Suprapubic skin (tissue), 4 donors: Measurements from ENCODE around the gene MAFF. TPM values are rescaled to one million over a fixed set of nuclear protein-coding genes. Genes with fewer than 3 reads are reported as not detected.

Experiments
- DNase-seq, 2 donors: peaks; one replicate each; pipeline ENCODE4 v3.0.0-alpha.2; 2019; ENCODE audit warnings: low spot score in 2 of 2
- H3K27ac ChIP-seq: fragments of 200-600 bp; sonication (generic); one replicate; pipeline ENCODE4 v1.5.1; 2019
- H3K27me3 ChIP-seq: fragments of 200-600 bp; sonication (generic); one replicate; pipeline ENCODE4 v1.5.1; 2019
- H3K36me3 ChIP-seq: fragments of 200-600 bp; sonication (generic); one replicate; pipeline ENCODE4 v1.5.1; 2019
- H3K4me1 ChIP-seq: fragments of 200-600 bp; sonication (generic); one replicate; pipeline ENCODE4 v1.5.1; 2019
- H3K4me3 ChIP-seq: fragments of 200-600 bp; sonication (generic); one replicate; pipeline ENCODE4 v1.5.1; 2019; ENCODE audit warnings: mild to moderate bottlenecking
- H3K9me3 ChIP-seq: fragments of 200-600 bp; sonication (generic); one replicate; pipeline ENCODE4 v1.5.1; 2019
- CTCF ChIP-seq, 2 donors: fragments of 200-600 bp in 1 of 2; fragments of 450-650 bp in 1 of 2; sonication (generic) in 1 of 2; IDR thresholded peaks; one replicate each; pipeline ENCODE4 v1.5.1; 2016 to 2019; ENCODE audit warnings: antibody characterized with exemption in 2 of 2, mild to moderate bottlenecking in 1 of 2, moderate library complexity in 1 of 2
- EP300 ChIP-seq: sonication (generic); formaldehyde crosslinking; IDR thresholded peaks from one replicate; pipeline ENCODE4 v1.6.1; 2017; ENCODE audit warnings: antibody characterized with exemption
- POLR2A ChIP-seq, 2 donors: fragments of 450-650 bp; IDR thresholded peaks; one replicate each; pipeline ENCODE4 v1.6.1; 2017; ENCODE audit warnings: antibody characterized with exemption in 2 of 2, mild to moderate bottlenecking in 2 of 2, moderate library complexity in 2 of 2
- POLR2AphosphoS5 ChIP-seq, 3 donors: sonication (generic); formaldehyde crosslinking; IDR thresholded peaks; one replicate each; pipeline ENCODE4 v1.6.1; 2017; ENCODE audit warnings: antibody characterized with exemption in 3 of 3
- WGBS: methylation state at CpG from one replicate; pipeline ENCODE4 v1.1.5; 2018; 5-methylcytosine and 5-hydroxymethylcytosine counted together
- total RNA-seq, 4 donors: library from RNA; depleted of rRNA; stranded (reverse); fragments of >200 nt; gene quantifications; one replicate each; pipeline ENCODE4 v1.1.0, GENCODE V29; 2016

Gene MAFF
- total RNA-seq, 4 donors from 2014 or later, result 27.3 to 70.1 (median 52.8) TPM

DNA sequence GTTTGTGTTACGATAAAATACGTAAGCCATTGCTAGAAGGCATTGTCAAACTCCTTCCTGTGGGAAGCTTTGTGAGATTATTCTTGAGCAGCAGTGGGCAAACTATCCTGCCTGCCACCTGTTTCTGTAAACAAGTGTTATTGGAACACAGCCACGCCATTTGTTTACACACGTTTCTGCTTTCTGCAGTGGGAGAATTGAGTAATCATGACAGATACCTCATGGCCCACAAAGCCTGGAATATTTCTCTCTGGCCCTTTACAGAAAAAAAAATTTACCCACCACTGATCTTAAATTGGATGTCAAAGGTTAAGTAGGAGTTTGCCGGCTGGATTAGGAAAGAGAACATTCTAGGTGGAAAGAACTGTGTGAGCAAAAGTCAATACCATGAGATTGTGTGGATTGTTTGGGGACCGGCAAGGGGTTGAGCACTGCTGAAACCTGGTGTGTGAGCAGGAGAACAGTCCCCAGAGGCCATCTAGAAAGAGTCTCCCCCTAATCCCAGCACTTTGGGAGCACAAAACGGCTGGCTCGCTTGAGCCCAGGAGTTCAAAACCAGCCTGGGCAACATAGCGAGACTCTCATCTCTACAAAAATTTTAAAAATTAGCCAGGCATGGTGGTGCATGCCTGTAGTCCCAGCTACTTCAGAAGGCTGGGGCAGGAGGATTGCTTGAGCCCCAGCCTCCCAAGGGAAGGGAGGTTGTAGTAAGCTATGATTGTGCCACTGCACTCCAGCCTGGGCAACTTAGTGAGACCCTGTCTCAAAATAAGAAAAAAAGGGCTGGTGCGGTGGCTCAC lies 14.2 kb upstream of the MAFF start:
- Histone ChIP-seq H3K27me3 (no peaks in the 10 kb centered on the region), H3K36me3 (no peaks in the 10 kb centered on the region), H3K27ac (no peak overlapping the region), H3K4me3 (no peak overlapping the region), H3K4me1 (peaks cover 10% of the 10 kb centered on the region), H3K9me3 (no peaks in the 10 kb centered on the region)
- 62% methylated on average over 10 of the region's 10 CpGs for WGBS
- DNase-seq, result no peak
- TF ChIP-seq EP300 (no peak), CTCF (IDR thresholded peaks at IDR 0.05) (no peak), POLR2A (IDR thresholded peaks at IDR 0.05) (no peak), POLR2AphosphoS5 (IDR thresholded peaks at IDR 0.05) (no peak)

DNA sequence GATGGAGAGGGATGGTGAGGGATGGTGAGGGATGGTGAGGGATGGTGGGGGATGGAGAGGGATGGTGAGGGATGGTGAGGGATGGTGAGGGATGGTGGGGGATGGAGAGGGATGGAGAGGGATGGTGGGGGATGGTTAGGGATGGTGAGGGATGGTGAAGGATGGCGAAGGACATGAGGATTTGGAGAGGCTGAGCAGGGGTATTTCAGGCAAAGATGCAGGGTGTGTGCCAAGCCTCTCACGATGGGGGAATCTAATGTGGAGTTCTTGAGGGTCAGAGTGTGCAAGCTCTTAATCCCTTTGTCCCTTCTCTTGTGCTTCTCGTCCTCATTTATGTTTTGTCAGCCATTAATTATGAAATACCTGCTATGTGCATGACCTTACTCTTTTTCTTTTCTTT lies 12.7 kb upstream of the MAFF start:
- DNase-seq, result no peak
- no peaks in the 10 kb centered on the region for H3K36me3 ChIP-seq
- no peak overlapping the region for H3K4me3 ChIP-seq
- no peak overlapping the region for H3K27ac ChIP-seq
- peaks cover 10% of the 10 kb centered on the region for H3K4me1 ChIP-seq
- no peaks in the 10 kb centered on the region for H3K9me3 ChIP-seq
- H3K27me3 ChIP-seq, result no peaks in the 10 kb centered on the region
- TF ChIP-seq POLR2A (IDR thresholded peaks at IDR 0.05), result no peak
- TF ChIP-seq EP300, result no peak
- no peak for TF ChIP-seq CTCF (IDR thresholded peaks at IDR 0.05)
- no peak for TF ChIP-seq POLR2AphosphoS5 (IDR thresholded peaks at IDR 0.05)
- 83% methylated on average over 3 of the region's 3 CpGs for WGBS

- Histone ChIP-seq H3K4me3 (no peak overlapping the region), H3K27me3 (no peaks in the 10 kb centered on the region), H3K4me1 (peaks cover 10% of the 10 kb centered on the region), H3K36me3 (no peaks in the 10 kb centered on the region), H3K9me3 (no peaks in the 10 kb centered on the region), H3K27ac (no peak overlapping the region)
- WGBS, result 45% methylated on average over 6 of the region's 6 CpGs
- no peak for DNase-seq
- TF ChIP-seq EP300, result no peak
- no peak for TF ChIP-seq POLR2A (IDR thresholded peaks at IDR 0.05)
- TF ChIP-seq POLR2AphosphoS5 (IDR thresholded peaks at IDR 0.05), result no peak
- TF ChIP-seq CTCF (IDR thresholded peaks at IDR 0.05), result no peak
Measured at GRCh38 chr22:38190581-38190980, 11.2 kb upstream of the MAFF start.

GRCh38 chr22:38191055-38191454 lies 10.7 kb upstream of the MAFF start:
- H3K27me3 ChIP-seq, result no peaks in the 10 kb centered on the region
- TF ChIP-seq EP300, result no peak
- no peak for TF ChIP-seq POLR2A (IDR thresholded peaks at IDR 0.05)
- TF ChIP-seq CTCF (IDR thresholded peaks at IDR 0.05), result no peak
- no peak for TF ChIP-seq POLR2AphosphoS5 (IDR thresholded peaks at IDR 0.05)
- 97% methylated on average over 14 of the region's 14 CpGs for WGBS
- H3K4me3 ChIP-seq, result no peak overlapping the region
- no peak overlapping the region for H3K27ac ChIP-seq
- peaks cover 10% of the 10 kb centered on the region for H3K4me1 ChIP-seq
- H3K36me3 ChIP-seq, result no peaks in the 10 kb centered on the region
- DNase-seq, result no peak
- H3K9me3 ChIP-seq, result no peaks in the 10 kb centered on the region

DNA sequence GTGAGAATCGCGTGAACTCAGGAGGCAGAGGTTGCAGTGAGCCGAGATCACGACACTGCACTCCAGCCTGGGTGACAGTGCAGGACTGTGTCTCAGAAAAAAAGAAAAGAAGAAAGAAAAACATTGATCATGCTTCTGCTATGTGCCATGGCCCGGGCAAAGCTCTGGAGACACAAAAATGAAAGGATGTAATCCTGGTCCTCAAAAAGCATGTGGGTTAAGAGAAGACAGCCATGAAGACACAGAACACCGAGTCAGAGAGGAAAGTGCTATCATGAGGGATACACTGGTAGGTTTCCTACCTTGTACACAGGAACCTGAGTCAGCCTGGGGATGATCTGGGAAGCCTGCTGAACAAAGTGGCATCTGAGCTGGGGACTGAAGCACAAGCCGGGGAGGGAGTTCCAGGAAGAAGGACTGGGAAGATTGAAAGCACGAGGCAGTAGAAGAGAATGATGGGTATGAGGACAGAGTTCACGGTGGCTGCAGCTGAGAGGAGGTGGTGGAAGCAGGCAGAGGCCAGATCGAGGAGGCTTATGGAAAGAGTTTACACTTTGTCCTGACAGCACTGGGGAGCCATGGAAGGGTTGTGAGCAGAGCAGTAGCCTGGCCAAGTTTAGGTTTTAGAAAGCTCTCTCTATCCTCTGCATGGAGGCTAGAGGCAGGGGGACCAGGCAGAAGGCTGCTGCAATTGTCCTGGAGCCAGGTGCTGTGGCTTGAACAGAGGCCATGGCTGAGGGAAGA lies 9.9 kb upstream of the MAFF start:
- 88% methylated on average over 10 of the region's 10 CpGs for WGBS
- DNase-seq, result no peak
- no peaks in the 10 kb centered on the region for H3K9me3 ChIP-seq

More for the DNA sequence above, 9.9 kb upstream of the MAFF start:
- Histone ChIP-seq H3K4me1 (peaks cover 4% of the 10 kb centered on the region), H3K36me3 (no peaks in the 10 kb centered on the region), H3K27ac (no peak overlapping the region), H3K4me3 (no peak overlapping the region), H3K27me3 (no peaks in the 10 kb centered on the region)
- no peak for TF ChIP-seq CTCF (IDR thresholded peaks at IDR 0.05)
- TF ChIP-seq POLR2A (IDR thresholded peaks at IDR 0.05), result no peak
- no peak for TF ChIP-seq EP300
- no peak for TF ChIP-seq POLR2AphosphoS5 (IDR thresholded peaks at IDR 0.05)
